ENCODE data around the gene PEX14. TPM values are rescaled to one million over a fixed set of nuclear protein-coding genes. Genes with fewer than 3 reads are reported as not detected.

PEX14 gene
- total RNA-seq, 2 donors from 2014 or later, result 19.5 to 29.3 TPM

DNA sequence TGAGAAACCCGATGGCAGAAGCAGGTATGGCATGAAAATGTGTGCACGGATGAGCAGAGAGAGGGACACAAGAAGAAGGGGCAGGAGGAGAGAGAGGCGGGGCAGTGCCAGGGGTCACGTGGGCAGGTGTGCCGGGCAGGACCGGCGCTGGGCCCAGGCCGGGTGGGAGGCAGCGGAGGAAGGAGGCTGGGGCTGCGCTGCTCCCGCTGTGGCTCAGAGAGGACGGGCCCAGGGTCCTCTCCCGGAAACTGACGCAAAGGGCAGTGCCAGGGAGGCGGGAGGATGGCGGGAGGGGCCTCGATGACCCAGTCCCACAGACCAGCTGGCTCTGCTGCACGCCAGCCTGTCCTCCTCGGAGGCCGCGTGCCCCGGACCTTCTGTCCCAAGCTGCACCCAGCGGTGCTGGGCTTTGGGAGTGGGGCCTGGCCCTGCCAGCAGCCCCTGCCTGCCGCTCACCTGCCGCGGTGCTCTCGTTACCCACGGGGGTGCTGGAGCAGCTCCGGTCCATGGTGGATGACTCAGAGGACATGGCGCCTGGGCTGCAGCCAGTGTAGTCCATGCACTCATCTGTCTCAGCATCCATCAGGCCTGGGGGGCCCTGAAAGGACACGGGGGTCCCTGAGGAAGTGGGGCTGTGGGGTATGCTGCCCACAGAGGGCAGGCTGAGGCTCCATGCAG lies 167.8 kb downstream of the PEX14 start:
- Histone ChIP-seq H3K9me3 (no peaks in the 10 kb centered on the region), H3K4me1 (no peaks in the 10 kb centered on the region), H3K9ac (ENCODE audit: low read depth in 2 of 2, low read length in 2 of 2) (no peak overlapping the region), H3K27ac (no peak overlapping the region), H3K36me3 (no peaks in the 10 kb centered on the region), H3K4me3 (no peak overlapping the region), H3K27me3 (no peaks in the 10 kb centered on the region)
- DNase-seq, result no peak
- TF ChIP-seq, protein P1, sequence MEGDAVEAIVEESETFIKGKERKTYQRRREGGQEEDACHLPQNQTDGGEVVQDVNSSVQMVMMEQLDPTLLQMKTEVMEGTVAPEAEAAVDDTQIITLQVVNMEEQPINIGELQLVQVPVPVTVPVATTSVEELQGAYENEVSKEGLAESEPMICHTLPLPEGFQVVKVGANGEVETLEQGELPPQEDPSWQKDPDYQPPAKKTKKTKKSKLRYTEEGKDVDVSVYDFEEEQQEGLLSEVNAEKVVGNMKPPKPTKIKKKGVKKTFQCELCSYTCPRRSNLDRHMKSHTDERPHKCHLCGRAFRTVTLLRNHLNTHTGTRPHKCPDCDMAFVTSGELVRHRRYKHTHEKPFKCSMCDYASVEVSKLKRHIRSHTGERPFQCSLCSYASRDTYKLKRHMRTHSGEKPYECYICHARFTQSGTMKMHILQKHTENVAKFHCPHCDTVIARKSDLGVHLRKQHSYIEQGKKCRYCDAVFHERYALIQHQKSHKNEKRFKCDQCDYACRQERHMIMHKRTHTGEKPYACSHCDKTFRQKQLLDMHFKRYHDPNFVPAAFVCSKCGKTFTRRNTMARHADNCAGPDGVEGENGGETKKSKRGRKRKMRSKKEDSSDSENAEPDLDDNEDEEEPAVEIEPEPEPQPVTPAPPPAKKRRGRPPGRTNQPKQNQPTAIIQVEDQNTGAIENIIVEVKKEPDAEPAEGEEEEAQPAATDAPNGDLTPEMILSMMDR (IDR thresholded peaks at IDR 0.05), result no peak
- intact Hi-C loops (cut with DNase I), result no loop called here

DNA sequence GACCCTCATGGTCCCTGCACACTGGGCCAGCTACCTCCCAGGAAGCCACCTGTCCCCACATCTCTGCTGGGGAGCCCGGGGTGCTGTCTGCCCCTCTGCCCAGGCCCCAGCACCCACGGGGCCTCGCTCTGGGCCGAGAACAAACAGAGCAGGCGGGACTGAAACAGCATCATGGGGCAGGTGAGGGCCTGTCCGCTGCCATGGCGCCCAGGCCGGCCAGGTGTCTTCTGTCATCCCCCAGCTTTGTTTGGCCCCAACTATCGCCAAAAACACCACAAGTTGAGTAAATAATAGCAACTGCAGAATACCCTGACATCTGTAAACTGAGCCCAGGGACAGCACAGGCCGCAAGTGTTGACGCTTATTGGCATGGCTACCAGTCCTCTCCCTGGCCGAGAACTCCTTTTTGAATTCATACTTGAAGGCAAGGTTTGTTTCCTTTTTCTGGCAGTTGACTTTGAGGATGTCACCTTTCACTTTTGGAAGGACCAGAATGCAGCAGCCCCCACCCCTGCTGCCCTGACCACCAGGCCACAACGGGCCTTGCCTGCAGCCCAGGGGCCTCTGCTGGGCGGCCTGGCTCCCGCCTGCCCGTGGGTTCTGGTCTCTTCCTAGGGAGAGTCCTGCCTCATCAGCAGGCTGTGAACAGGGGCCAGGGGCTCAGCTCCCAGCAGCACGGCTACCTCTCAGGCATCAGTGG lies 169.0 kb downstream of the PEX14 start:
- no peaks in the 10 kb centered on the region for H3K4me1 ChIP-seq
- no peak overlapping the region for H3K4me3 ChIP-seq
- no peaks in the 10 kb centered on the region for H3K36me3 ChIP-seq
- intact Hi-C loops (cut with DNase I), result no loop called here
- H3K27ac ChIP-seq, result no peak overlapping the region
- no peaks in the 10 kb centered on the region for H3K9me3 ChIP-seq
- TF ChIP-seq, protein P1 (IDR thresholded peaks at IDR 0.05), result no peak
- H3K9ac ChIP-seq (ENCODE audit: low read depth in 2 of 2, low read length in 2 of 2), result no peak overlapping the region
- no peak for DNase-seq
- H3K27me3 ChIP-seq, result no peaks in the 10 kb centered on the region

DNA sequence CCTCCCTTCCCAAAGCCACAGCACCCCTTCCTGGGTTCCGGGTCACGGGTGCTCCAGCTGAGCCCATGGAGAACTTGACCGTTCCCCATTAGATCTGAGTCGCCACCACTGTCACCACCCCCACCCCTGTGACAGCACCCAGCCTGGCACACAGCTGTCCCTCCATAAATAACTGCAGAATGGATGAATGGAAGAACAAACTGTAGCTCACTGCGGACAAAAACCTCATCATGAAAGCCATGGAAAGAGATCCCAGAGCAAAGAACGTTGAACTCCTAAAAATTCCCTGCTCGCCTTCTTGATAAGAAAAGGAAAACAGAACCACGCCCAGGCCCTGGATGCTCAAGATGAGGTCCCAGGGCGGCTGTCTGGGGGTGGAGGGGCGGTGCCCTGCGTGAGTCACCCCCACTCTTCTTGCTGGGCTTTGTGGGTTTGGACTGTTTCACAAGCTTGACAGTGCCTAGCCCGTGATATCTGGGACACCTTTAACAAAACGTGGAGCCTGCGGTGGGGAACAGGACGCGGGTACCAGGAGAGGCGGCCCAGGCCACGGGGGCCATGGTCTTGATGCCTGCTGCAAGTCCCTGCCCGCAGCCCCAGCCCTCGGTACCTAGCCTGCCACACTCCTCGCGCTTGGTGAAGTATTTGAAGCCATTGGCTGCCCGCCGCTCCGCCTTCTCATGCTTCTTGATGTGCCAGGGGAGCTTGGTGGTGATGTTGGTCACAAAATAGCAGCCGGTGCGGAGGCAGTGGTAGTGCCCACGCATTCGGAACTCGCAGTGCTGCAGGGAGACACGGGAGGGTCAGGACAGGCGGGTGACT lies 169.8 kb downstream of the PEX14 start:
- no peak overlapping the region for H3K4me3 ChIP-seq
- no peaks in the 10 kb centered on the region for H3K4me1 ChIP-seq
- H3K9me3 ChIP-seq, result no peaks in the 10 kb centered on the region
- intact Hi-C loops (cut with DNase I), result no loop called here
- no peak for DNase-seq
- no peaks in the 10 kb centered on the region for H3K36me3 ChIP-seq
- TF ChIP-seq, protein P1 (IDR thresholded peaks at IDR 0.05), result no peak
- H3K27me3 ChIP-seq, result no peaks in the 10 kb centered on the region
- H3K9ac ChIP-seq (ENCODE audit: low read depth in 2 of 2, low read length in 2 of 2), result no peak overlapping the region
- no peak overlapping the region for H3K27ac ChIP-seq

DNA sequence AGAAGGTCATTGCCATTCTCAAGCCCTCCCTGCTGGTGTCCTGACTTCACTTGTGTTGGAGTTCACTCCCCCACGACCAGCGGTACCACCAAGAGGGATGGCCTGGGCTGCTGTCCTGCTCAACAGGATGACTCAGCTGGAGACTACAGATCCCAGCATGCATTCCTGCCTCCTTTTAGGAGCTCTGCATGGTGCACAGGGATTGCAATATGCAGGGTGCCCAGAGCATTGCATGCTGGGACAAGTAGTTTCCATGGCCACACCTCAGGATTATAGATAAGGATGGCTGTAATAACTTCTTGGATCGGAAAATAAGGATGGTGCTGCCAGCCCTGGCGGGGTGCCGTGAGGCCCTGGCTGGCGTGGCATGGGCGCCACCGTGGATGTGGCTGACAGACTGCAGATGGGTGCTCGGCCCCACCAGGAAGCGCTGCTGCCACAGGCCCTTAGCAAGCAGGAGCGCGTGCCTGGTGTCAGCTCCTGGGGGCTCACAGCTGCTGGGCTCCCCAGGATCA lies 171.7 kb downstream of the PEX14 start:
- no peaks in the 10 kb centered on the region for H3K36me3 ChIP-seq
- H3K4me3 ChIP-seq, result no peak overlapping the region
- no peak overlapping the region for H3K27ac ChIP-seq
- peak; percentile 37 for DNase-seq
- TF ChIP-seq, protein P1 (IDR thresholded peaks at IDR 0.05), result no peak
- no peaks in the 10 kb centered on the region for H3K27me3 ChIP-seq
- H3K9ac ChIP-seq (ENCODE audit: low read depth in 2 of 2, low read length in 2 of 2), result no peak overlapping the region
- intact Hi-C loops (cut with DNase I), result no loop called here
- no peaks in the 10 kb centered on the region for H3K4me1 ChIP-seq
- H3K9me3 ChIP-seq, result no peaks in the 10 kb centered on the region

DNA sequence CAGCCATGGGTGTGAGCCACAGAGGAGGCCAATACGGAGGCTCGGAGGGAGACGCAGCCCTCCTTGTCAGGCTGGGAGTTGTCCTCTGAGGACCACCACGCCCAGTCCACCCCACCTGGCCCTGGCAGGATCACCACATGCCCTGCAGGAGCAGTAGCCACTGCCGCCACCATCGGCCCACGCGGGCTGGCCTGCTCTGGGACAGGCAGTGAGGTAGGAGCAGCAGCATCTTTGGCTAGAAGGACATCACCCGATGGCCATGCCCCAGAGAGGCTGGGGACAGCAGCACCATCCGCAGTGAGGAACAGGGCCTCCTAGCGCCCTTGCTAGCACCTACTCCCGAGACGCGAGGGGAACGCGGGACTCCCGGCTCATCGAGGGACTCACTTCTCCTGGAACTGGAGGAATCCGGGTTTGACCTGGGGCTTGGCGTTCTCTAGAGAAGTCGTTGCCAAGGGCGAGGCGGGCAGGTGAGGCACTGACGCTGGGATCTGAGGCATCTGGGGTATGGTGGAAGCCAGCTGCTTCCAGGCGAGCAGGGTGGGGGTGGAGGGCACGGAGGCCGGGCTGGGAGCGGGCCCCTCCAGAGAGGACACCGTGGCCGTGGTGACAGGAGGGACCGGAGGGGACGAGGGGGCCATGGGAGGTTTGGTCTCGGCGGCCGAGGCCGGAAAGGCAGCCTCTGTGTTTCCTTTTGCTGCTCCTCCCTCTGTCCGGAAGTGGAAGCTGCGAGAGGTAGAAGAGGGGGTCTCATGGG lies 172.8 kb downstream of the PEX14 start:
- intact Hi-C loops (cut with DNase I), result no loop called here
- no peak overlapping the region for H3K9ac ChIP-seq (ENCODE audit: low read depth in 2 of 2, low read length in 2 of 2)
- TF ChIP-seq, protein P1 (IDR thresholded peaks at IDR 0.05), result no peak
- H3K27me3 ChIP-seq, result no peaks in the 10 kb centered on the region
- no peaks in the 10 kb centered on the region for H3K4me1 ChIP-seq
- H3K9me3 ChIP-seq, result no peaks in the 10 kb centered on the region
- no peak overlapping the region for H3K4me3 ChIP-seq
- H3K27ac ChIP-seq, result no peak overlapping the region
- no peak for DNase-seq
- no peaks in the 10 kb centered on the region for H3K36me3 ChIP-seq

All from colonic mucosa (tissue), 4 donors.